Stimulated activated CD8-positive, alpha-beta memory T cell treated with anti-CD3 and anti-CD28 coated beads, Interleukin-2, amount 100 ng/mL, for 1 hour (primary cell): ENCODE results near the gene STMP1.

Experiments
- DNase-seq, 2 donors: peaks; one replicate each; pipeline ENCODE4 v3.0.0-alpha.2; 2020; ENCODE audit warnings: low read depth in 2 of 2

STMP1 gene

GRCh38 chr7:135693558-135693957, 31.2 kb downstream of the STMP1 start:
- no peak for DNase-seq

GRCh38 chr7:135697276-135698049, 35.1 kb downstream of the STMP1 start:
- no peak for DNase-seq

GRCh38 chr7:135704074-135704473, 41.8 kb downstream of the STMP1 start:
- DNase-seq, result no peak

GRCh38 chr7:135704698-135705097, 42.4 kb downstream of the STMP1 start:
- DNase-seq, result no peak

DNA sequence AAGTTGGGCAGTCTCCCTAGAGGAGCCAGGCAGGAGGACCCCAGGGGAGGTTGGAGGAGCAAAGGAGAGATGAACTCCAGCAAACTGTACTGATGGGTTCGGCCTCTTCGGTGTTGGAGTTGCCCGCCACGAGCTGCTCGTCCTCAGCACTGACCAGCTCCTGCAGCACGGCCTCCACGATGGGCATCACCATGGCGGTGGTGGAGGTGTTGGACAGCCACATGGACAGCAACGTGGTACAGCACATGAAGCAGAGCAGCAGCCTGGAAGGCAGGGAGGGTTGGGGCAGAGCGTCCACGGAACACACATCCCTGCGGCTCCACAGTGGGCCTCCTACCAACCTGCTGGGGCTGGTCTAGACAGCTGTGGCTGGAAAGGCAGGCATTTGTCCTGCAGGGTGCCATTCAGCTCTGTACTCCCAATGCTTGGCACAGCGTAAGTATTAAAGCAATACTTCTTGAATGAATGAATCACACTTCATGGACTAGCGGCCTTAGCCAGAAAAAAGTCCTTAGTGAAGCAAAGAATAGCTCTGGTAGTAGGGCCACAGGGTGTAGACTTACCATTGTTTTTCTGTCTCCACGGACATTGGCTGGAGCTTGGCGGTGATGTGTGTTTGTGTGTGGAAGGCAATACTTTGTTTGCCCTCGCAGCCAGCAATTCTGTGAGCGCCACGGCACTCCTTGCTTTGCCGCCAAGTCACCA, 43.9 kb downstream of the STMP1 start:
- DNase-seq, result no peak

GRCh38 chr7:135706858-135707569, 44.7 kb downstream of the STMP1 start:
- no peak for DNase-seq

GRCh38 chr7:135707570-135707966, 45.3 kb downstream of the STMP1 start:
- DNase-seq, result no peak

DNA sequence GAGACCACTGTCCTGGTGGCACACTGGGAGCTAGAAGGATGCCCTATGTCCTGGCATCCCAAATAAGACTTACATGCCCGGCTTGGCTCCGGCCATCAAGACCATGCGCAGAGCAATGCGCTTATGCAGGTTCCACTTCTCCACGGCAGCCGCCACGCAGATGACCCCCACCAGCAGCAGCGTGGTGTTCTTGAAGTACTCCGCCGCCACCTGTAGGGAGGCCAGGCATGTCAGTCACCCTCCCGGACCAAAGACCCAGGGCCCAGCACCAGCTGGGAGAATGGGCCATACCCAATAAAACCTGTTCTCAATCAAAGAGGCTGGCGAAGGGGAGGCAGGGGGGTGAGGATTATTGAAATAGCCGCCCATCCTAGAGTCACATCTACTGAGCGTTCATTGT, 45.7 kb downstream of the STMP1 start:
- no peak for DNase-seq

GRCh38 chr7:135709508-135709907, 47.2 kb downstream of the STMP1 start:
- no peak for DNase-seq

- no peak for DNase-seq
Measured at GRCh38 chr7:135710417-135711138, 48.3 kb downstream of the STMP1 start.

GRCh38 chr7:135711139-135711469, 48.8 kb downstream of the STMP1 start:
- DNase-seq, result no peak

DNA sequence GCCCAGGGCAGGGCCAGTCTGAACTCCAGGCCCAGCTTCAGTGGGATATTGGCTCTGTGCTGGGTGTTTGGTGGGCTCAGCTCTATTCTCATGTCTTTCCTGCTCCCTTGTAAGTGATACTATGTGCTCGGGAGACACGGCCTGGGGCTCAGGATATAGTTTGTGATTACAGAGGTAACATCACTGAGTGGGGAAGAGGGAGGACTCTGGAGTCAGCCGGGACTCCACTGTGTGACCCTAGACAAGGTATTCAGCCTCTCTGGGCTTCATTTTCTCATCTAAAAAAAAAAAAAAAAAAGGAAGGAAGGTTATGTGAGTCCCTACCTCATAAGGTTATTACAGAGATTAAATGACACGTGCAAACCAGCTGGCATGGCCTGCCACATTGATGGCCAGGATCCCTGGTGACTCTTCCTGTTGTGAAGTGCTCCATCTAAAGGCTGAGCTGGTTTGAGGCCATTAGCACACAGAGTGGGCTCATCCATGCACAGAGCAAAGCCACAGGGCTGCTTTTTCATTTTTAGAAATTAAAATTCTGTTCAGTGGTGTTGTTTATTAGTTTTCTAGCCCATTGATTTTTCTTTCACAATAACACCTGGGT, 50.0 kb downstream of the STMP1 start:
- DNase-seq, result no peak

DNA sequence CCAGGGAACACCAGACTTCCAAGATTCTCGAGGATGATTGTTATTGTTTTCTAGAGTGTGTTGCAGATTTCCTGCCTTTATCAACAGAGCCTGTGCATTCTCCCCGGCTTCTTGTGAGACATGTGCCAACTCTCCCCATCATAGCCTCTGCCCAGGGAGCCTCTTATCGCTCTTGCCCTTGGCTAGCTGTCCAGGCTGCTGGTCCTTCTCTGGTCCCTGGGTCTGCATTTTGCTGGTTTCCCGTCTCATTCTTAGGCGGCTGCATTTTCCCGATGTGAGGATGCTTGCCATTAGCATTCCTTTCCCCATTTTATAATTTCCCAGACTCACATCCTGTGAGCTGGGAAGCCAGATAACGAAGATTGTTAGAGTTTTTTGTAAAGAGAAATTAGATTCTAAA, 50.5 kb downstream of the STMP1 start:
- DNase-seq, result no peak

DNA sequence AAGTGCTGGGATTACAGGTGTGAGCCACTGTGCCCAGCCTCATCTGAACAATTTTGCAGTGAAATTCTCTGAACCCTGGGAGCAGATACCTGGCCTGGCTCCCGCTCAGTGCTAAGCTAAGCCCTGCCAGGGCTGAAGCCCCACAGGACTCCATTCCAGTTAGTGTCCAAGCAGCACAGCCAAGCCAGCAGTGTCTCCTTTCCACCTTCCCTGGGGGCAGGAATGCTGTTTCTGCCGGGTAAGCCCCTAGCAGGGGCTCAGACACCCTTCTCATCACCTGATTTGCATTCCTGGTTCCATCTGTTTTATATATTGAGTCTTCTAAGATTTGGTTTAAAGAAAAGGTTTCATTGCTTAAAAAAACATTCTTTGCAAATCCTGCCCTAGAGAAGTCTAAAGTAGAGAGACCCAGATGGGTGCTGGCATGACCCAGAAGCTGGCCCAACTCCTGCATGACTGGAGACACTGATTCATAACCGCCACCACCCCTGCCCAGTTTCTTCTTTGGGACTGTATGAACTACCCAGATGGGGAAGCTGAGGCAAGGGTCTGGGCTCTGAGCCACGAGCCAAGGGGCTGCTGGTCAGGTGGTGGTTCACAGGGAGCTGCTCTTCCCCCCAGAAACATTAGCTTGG, 51.6 kb downstream of the STMP1 start:
- DNase-seq, result no peak

DNA sequence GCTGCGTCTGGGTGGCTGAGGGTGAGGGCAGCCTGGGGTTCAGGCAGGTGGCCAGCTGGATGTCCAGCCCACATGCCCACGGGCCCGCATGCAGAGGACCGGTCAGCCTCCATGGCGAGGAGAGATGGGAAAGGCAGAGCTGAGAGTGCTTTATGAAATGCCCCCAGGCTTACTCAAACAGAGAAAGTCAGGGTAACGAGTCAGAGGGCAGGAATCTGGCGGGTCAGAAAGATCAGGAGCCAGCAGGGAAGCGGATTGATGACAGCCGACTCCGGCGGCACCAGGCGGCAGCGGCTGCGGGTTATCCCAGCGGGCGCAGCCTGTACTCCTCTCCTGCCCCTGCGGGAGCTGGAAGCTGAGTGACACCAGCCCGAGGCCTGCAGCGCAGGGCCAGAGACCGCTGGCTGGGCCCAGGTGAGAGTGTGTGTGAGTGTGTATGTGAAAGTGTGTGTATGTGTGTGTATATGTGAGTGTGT, 52.3 kb downstream of the STMP1 start:
- no peak for DNase-seq

- DNase-seq, result no peak
Measured at GRCh38 chr7:135715055-135715522, 52.8 kb downstream of the STMP1 start.

GRCh38 chr7:135715673-135716072, 53.4 kb downstream of the STMP1 start:
- no peak for DNase-seq

DNA sequence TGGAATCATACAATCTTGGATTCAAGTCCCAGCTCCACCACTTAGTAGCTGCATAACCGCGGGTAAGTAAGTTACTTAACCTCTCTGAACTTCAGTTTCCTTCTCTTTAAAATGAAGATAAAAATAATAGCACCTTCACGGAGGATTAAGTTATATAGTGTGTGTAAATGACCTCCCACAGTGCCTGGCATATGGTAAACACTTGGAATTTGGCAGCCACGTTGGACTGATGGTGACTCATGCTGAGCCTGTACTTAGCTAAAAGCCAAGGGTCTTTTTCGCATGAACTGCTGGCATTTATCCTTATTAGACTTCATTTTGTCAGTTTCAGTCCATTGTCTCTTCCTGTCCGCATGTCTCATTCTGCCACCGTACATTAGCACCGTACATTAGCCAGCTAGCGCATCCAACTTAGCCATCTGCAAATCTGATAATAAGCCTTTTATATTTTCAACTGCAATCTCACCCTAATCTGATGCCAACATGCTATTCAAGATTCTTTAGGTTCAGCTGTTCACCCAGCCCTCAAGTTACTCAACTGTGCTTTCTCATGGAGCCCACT, 54.4 kb downstream of the STMP1 start:
- DNase-seq, result no peak

- DNase-seq, result no peak
Measured at GRCh38 chr7:135717693-135718092, 55.4 kb downstream of the STMP1 start.

- no peak for DNase-seq
Measured at GRCh38 chr7:135718219-135718618, 55.9 kb downstream of the STMP1 start.
